ENCODE data around the gene TDP1.

Gene TDP1

DNA sequence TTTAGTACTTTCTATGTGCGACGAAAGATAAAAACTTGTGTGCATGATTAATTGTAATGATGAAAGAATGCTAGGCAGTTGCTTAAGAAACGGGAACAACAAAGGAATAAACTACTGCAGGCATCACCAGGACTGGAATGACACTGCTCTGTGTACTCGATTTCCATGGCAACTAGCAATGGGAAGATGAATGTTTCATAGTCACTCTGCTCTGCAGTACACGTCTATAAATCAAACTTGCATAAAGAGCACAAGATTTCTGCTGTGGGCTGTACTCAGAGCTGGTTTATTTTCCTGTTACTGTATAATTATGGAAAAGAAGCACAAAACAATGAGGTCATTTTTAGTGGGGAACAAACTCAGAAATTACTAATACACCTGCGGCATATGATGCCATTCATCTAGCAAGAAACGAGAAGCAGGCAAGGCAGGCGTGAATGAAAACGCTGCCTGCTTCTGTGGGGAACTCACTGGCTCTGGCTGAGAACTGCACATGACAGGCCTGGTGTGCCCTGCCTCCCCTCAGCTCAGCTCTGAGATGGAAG lies 43.0 kb upstream of the TDP1 start:
- Histone ChIP-seq H3K27ac (replicated peaks) (no peak overlapping the region), H3K27me3 (ENCODE audit: insufficient read depth, poor library complexity, severe bottlenecking) (no peaks in the 10 kb centered on the region), H3K4me3 (replicated peaks; ENCODE audit: insufficient read depth, low read length) (no peak overlapping the region)
- DNase-seq (ENCODE audit: low read depth in 1 of 2, low spot score in 1 of 2) = no peak
- TF ChIP-seq GABPA (IDR thresholded peaks at IDR 0.05; ENCODE audit: low read depth) (no peak), SPI1 (IDR thresholded peaks at IDR 0.05; ENCODE audit: borderline replicate concordance, low read depth) (no peak), POLR2AphosphoS5 (IDR thresholded peaks at IDR 0.05; ENCODE audit: low read depth) (no peak)
- TF ChIP-seq, protein P1, sequence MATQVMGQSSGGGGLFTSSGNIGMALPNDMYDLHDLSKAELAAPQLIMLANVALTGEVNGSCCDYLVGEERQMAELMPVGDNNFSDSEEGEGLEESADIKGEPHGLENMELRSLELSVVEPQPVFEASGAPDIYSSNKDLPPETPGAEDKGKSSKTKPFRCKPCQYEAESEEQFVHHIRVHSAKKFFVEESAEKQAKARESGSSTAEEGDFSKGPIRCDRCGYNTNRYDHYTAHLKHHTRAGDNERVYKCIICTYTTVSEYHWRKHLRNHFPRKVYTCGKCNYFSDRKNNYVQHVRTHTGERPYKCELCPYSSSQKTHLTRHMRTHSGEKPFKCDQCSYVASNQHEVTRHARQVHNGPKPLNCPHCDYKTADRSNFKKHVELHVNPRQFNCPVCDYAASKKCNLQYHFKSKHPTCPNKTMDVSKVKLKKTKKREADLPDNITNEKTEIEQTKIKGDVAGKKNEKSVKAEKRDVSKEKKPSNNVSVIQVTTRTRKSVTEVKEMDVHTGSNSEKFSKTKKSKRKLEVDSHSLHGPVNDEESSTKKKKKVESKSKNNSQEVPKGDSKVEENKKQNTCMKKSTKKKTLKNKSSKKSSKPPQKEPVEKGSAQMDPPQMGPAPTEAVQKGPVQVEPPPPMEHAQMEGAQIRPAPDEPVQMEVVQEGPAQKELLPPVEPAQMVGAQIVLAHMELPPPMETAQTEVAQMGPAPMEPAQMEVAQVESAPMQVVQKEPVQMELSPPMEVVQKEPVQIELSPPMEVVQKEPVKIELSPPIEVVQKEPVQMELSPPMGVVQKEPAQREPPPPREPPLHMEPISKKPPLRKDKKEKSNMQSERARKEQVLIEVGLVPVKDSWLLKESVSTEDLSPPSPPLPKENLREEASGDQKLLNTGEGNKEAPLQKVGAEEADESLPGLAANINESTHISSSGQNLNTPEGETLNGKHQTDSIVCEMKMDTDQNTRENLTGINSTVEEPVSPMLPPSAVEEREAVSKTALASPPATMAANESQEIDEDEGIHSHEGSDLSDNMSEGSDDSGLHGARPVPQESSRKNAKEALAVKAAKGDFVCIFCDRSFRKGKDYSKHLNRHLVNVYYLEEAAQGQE (IDR thresholded peaks at IDR 0.05; ENCODE audit: insufficient replicate concordance, low read depth) = no peak
- TF ChIP-seq, protein P2, sequence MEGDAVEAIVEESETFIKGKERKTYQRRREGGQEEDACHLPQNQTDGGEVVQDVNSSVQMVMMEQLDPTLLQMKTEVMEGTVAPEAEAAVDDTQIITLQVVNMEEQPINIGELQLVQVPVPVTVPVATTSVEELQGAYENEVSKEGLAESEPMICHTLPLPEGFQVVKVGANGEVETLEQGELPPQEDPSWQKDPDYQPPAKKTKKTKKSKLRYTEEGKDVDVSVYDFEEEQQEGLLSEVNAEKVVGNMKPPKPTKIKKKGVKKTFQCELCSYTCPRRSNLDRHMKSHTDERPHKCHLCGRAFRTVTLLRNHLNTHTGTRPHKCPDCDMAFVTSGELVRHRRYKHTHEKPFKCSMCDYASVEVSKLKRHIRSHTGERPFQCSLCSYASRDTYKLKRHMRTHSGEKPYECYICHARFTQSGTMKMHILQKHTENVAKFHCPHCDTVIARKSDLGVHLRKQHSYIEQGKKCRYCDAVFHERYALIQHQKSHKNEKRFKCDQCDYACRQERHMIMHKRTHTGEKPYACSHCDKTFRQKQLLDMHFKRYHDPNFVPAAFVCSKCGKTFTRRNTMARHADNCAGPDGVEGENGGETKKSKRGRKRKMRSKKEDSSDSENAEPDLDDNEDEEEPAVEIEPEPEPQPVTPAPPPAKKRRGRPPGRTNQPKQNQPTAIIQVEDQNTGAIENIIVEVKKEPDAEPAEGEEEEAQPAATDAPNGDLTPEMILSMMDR (IDR thresholded peaks at IDR 0.05; ENCODE audit: insufficient read depth, low read length) = no peak

DNA sequence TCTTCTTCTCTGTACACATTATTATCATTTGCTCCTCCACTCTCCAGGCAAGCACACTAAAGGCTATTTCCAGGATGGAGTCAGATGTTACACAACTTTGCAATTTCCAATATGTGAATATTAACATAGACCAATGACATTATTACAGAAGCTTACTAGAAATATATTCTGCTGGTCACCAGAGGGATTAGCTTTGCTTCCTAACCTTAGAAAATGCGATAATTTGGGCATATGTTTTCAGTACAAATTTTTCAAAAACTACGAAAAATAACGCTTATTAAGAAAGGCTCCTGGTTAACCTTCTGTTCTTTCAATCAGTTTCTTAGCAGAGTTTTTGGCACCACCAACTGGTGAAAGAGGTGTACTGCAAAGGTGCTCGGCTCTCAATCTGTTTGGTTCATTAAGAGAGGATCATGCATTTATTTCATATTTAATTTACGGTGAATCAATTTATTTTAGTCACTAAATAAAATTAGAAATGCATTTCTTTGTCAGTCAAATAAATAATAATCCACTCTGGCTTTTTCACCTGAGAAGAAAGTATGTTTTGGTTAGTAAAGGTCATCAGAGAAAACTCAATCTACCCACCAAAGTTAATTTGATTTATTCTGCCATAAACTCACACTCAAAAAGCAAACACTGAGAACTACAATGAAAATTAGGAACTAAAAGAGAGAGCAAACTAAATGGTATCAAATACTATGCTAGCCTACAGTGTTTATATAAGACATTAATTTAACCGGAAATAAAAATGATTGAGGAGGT lies 40.4 kb upstream of the TDP1 start:
- H3K27me3 ChIP-seq (ENCODE audit: insufficient read depth, poor library complexity, severe bottlenecking) = no peaks in the 10 kb centered on the region
- H3K4me3 ChIP-seq (replicated peaks; ENCODE audit: insufficient read depth, low read length) = no peak overlapping the region
- peak; percentile 28 to 52 for DNase-seq (ENCODE audit: low read depth in 1 of 2, low spot score in 1 of 2)
- no peak overlapping the region for H3K27ac ChIP-seq (replicated peaks)
- TF ChIP-seq POLR2AphosphoS5 (IDR thresholded peaks at IDR 0.05; ENCODE audit: low read depth) = no peak
- TF ChIP-seq, protein P1 (IDR thresholded peaks at IDR 0.05; ENCODE audit: insufficient replicate concordance, low read depth) = no peak
- no peak for TF ChIP-seq GABPA (IDR thresholded peaks at IDR 0.05; ENCODE audit: low read depth)
- TF ChIP-seq SPI1 (IDR thresholded peaks at IDR 0.05; ENCODE audit: borderline replicate concordance, low read depth) = no peak
- TF ChIP-seq, protein P2 (IDR thresholded peaks at IDR 0.05; ENCODE audit: insufficient read depth, low read length) = peak; percentile 76

- TF ChIP-seq SPI1 (IDR thresholded peaks at IDR 0.05; ENCODE audit: borderline replicate concordance, low read depth) (no peak), POLR2AphosphoS5 (IDR thresholded peaks at IDR 0.05; ENCODE audit: low read depth) (no peak), GABPA (IDR thresholded peaks at IDR 0.05; ENCODE audit: low read depth) (no peak)
- TF ChIP-seq, protein P2 (IDR thresholded peaks at IDR 0.05; ENCODE audit: insufficient read depth, low read length) = no peak
- TF ChIP-seq, protein P1 (IDR thresholded peaks at IDR 0.05; ENCODE audit: insufficient replicate concordance, low read depth) = no peak
- DNase-seq (ENCODE audit: low read depth in 1 of 2, low spot score in 1 of 2) = no peak
- H3K27me3 ChIP-seq (ENCODE audit: insufficient read depth, poor library complexity, severe bottlenecking) = no peaks in the 10 kb centered on the region
Observed at GRCh38 chr14:89918721-89919120, 37.0 kb upstream of the TDP1 start.

More at GRCh38 chr14:89918721-89919120, 37.0 kb upstream of the TDP1 start:
- no peak overlapping the region for H3K27ac ChIP-seq (replicated peaks)
- no peak overlapping the region for H3K4me3 ChIP-seq (replicated peaks; ENCODE audit: insufficient read depth, low read length)

All from HL-60 (cell line).